ENCODE results near the gene PRR15L. TPM values are rescaled to one million over a fixed set of nuclear protein-coding genes. Genes with fewer than 3 reads are reported as not detected.

Gene PRR15L
- total and polyA plus RNA-seq, 2 of the 4 experiments (the other 2 are of a cell fraction) = not detected

GRCh38 chr17:47928415-47928814 is 29.3 kb downstream of the PRR15L start:
- H2BK20ac ChIP-seq (ENCODE audit: low read depth, low read length) = no peak overlapping the region
- H3K4me1 ChIP-seq (ENCODE audit: control insufficient read depth, insufficient read depth, low read length) = no peaks in the 10 kb centered on the region
- no peak overlapping the region for H3K4ac ChIP-seq (ENCODE audit: low read depth, low read length)
- H4K91ac ChIP-seq (ENCODE audit: insufficient read depth, low read depth, low read length) = no peak overlapping the region
- no CpG with 5 or more reads among the region's 2 CpGs for WGBS, 2 experiments (ENCODE audit: extremely low coverage in 2 of 2, insufficient read length in 1 of 2)
- H2BK120ac ChIP-seq (ENCODE audit: low read depth, low read length) = no peak overlapping the region
- DNase-seq (no peak), ATAC-seq (ENCODE audit: low read depth) (no peak)
- H3K9me1 ChIP-seq (ENCODE audit: insufficient read depth, low read length) = peaks cover 3% of the 10 kb centered on the region; the same call in 1 of the 2 replicates
- H3K23ac ChIP-seq (ENCODE audit: low read depth, low read length) = no peak overlapping the region
- no peak overlapping the region for H2BK15ac ChIP-seq (ENCODE audit: low read depth, low read length)
- no peak overlapping the region for H3K18ac ChIP-seq (ENCODE audit: low read depth, low read length)
- H4K20me1 ChIP-seq (ENCODE audit: insufficient read depth, low read length) = no peaks in the 10 kb centered on the region; the same call in 1 of the 2 replicates
- H3K9me3 ChIP-seq (ENCODE audit: control insufficient read depth, insufficient read depth, low read length) = no peaks in the 10 kb centered on the region
- ChIA-PET CTCF (no interaction called here), POLR2A (ENCODE audit: unreplicated experiment) (no interaction called here)
- H3K14ac ChIP-seq (replicated peaks; ENCODE audit: low read depth, low read length) = no peak overlapping the region
- no peak overlapping the region for H3K56ac ChIP-seq (ENCODE audit: extremely low read depth, insufficient read depth, low read length)
- TF ChIP-seq FOS (IDR thresholded peaks at IDR 0.05; ENCODE audit: low read depth, low read length) (no peak), CHD1 (IDR thresholded peaks at IDR 0.05; ENCODE audit: low read depth, low read length) (no peak), MAFK (IDR thresholded peaks at IDR 0.05; ENCODE audit: low read depth, low read length) (no peak), NFE2L2 (IDR thresholded peaks at IDR 0.05; ENCODE audit: low read depth, low read length) (no peak), RCOR1 (IDR thresholded peaks at IDR 0.05; ENCODE audit: insufficient replicate concordance, low read length) (no peak), ELK1 (IDR thresholded peaks at IDR 0.05; ENCODE audit: borderline replicate concordance, low read depth, low read length) (no peak), RAD21 (IDR thresholded peaks at IDR 0.05; ENCODE audit: low read length) (no peak), SMC3 (IDR thresholded peaks at IDR 0.05; ENCODE audit: low read depth, low read length) (no peak), MXI1 (IDR thresholded peaks at IDR 0.05; ENCODE audit: borderline replicate concordance, low read depth, low read length) (no peak), MAZ (IDR thresholded peaks at IDR 0.05; ENCODE audit: borderline replicate concordance, low read depth, low read length) (no peak), USF2 (IDR thresholded peaks at IDR 0.05; ENCODE audit: low read depth, low read length) (no peak), POLR2A (IDR thresholded peaks at IDR 0.05; ENCODE audit: low read depth, low read length) (no peak), CEBPB (IDR thresholded peaks at IDR 0.05; ENCODE audit: low read depth, low read length) (no peak)
- no peak overlapping the region for H3K4me2 ChIP-seq (ENCODE audit: low read depth, low read length)
- H3K27ac ChIP-seq (ENCODE audit: insufficient read depth, low read length) = no peak overlapping the region
- in situ Hi-C loops (cut with MboI; ENCODE audit: low sequenced_read_pairs) (no loop called here), intact Hi-C loops (cut with micrococcal nuclease) (no loop called here), dilution Hi-C loops (cut with HindIII; ENCODE audit: low sequenced_read_pairs, unreplicated experiment) (no loop called here)
- no peaks in the 10 kb centered on the region for H3K27me3 ChIP-seq (ENCODE audit: control insufficient read depth, insufficient read depth, low read length)
- H4K5ac ChIP-seq (ENCODE audit: low read depth, low read length) = no peak overlapping the region
- H2AK5ac ChIP-seq (ENCODE audit: low read depth, low read length) = no peak overlapping the region
- H3K9ac ChIP-seq (ENCODE audit: low read depth, low read length) = no peak overlapping the region
- no peak overlapping the region for H2BK5ac ChIP-seq (ENCODE audit: low read depth, low read length, poor library complexity, severe bottlenecking)
- H2AFZ ChIP-seq (replicated peaks; ENCODE audit: low read length, poor library complexity) = no peak overlapping the region
- TSS peak; percentile 81 for BruUV-seq (replicated peaks)
- H3K4me3 ChIP-seq (ENCODE audit: insufficient read depth, low read depth, low read length) = no peak overlapping the region
- no peaks in the 10 kb centered on the region for H3K79me1 ChIP-seq (ENCODE audit: low read depth in 1 of 2, low read length in 2 of 2)
- H4K8ac ChIP-seq (ENCODE audit: low read depth in 2 of 2, low read length in 2 of 2) = no peak overlapping the region
- H3K36me3 ChIP-seq (ENCODE audit: control insufficient read depth, insufficient read depth, low read length) = peaks cover 29% of the 10 kb centered on the region
- no peak overlapping the region for H2AK9ac ChIP-seq (replicated peaks; ENCODE audit: low read depth, low read length, poor library complexity)
